Endothelial cell of umbilical vein (primary cell): ENCODE results near the gene ALDH4A1. TPM values are rescaled to one million over a fixed set of nuclear protein-coding genes. Genes with fewer than 3 reads are reported as not detected.

Experiments used
- BruUV-seq: library from RNA; stranded (reverse); fragments of 400-500 nt; replicated peaks from 2 replicates; lab custom pipeline; 2021; lab: Mats Ljungman, UMichigan
- CTCF ChIA-PET: fragments of 300-600, 350-600 bp; sonication (Branson Sonifier 250); formaldehyde crosslinking; loops from one replicate; lab custom pipeline; 2021; ENCODE audit warnings: antibody characterized with exemption, inconsistent platforms; lab: Charles Lee
- POLR2A ChIA-PET: fragments of 300-600, 350-600 bp; sonication (Branson Sonifier 250); formaldehyde crosslinking; loops from one replicate; lab custom pipeline; 2021; ENCODE audit warnings: antibody characterized with exemption, inconsistent platforms; lab: Charles Lee
- DNase-seq: peaks from one replicate; pipeline ENCODE4 v3.0.0-alpha.2; 2011; ENCODE audit warnings: low read depth, low spot score
- FAIRE-seq: peaks from 2 replicates; lab custom pipeline; 2011; peaks lifted over from hg19 to GRCh38; lab: Jason Lieb, UNC
- H2AFZ ChIP-seq: 2 replicates; pipeline ENCODE4 v1.6.0; 2012; ENCODE audit warnings: low read depth, low read length, control low read depth, inconsistent platforms
- H3K27ac ChIP-seq: 2 replicates; pipeline ENCODE4 v1.5.1; 2011; ENCODE audit warnings: low read depth, mild to moderate bottlenecking, control low read depth, low read length, moderate library complexity; ENCODE audit not compliant: insufficient read depth
- H3K27me3 ChIP-seq, 2 experiments: 2 replicates each; pipeline versions ENCODE4 v1.6.0 to v1.6.1; 2011; ENCODE audit warnings: low read length in 2 of 2, mixed read lengths in 1 of 2; ENCODE audit not compliant: control insufficient read depth in 2 of 2, insufficient read depth in 2 of 2
- H3K36me3 ChIP-seq, 2 experiments: 2 replicates in 1 of 2; 3 replicates in 1 of 2; pipeline ENCODE4 v1.5.1; 2011; ENCODE audit warnings: low read length in 2 of 2, mild to moderate bottlenecking in 1 of 2, moderate library complexity in 1 of 2; ENCODE audit not compliant: control insufficient read depth in 2 of 2, insufficient read depth in 2 of 2; ENCODE audit errors: extremely low read depth in 1 of 2
- H3K4me1 ChIP-seq: 3 replicates; pipeline ENCODE4 v1.5.1; 2011; ENCODE audit warnings: mild to moderate bottlenecking, low read length; ENCODE audit not compliant: control insufficient read depth, insufficient read depth; ENCODE audit errors: extremely low read depth
- H3K4me2 ChIP-seq: 2 replicates; pipeline ENCODE4 v1.6.1; 2011; ENCODE audit warnings: low read length, control low read depth, mixed read lengths; ENCODE audit not compliant: insufficient read depth
- H3K4me3 ChIP-seq, 3 experiments: fragments of 200-600 bp in 1 of 3; sonication (generic), shearing (Covaris generic) in 1 of 3; replicated peaks in 1 of 3; 2 replicates each; pipeline ENCODE4 v1.5.1; 2011 to 2016; ENCODE audit warnings: control low read depth in 3 of 3, low read length in 3 of 3, mild to moderate bottlenecking in 2 of 3, inconsistent platforms in 1 of 3, low read depth in 1 of 3, moderate library complexity in 1 of 3; ENCODE audit not compliant: insufficient read depth in 1 of 3
- H3K79me2 ChIP-seq: 2 replicates; pipeline ENCODE4 v1.6.0; 2012; ENCODE audit warnings: low read length, inconsistent platforms; ENCODE audit not compliant: control insufficient read depth, insufficient read depth
- H3K9ac ChIP-seq: replicated peaks from 2 replicates; pipeline ENCODE3; 2011; ENCODE audit warnings: low read length, control low read depth; ENCODE audit not compliant: insufficient read depth; ENCODE audit errors: extremely low read depth
- H3K9me1 ChIP-seq: replicated peaks from 3 replicates; pipeline ENCODE4 v1.6.0; 2011; ENCODE audit warnings: mild to moderate bottlenecking, low read length; ENCODE audit not compliant: control insufficient read depth, insufficient read depth; ENCODE audit errors: extremely low read depth
- H3K9me3 ChIP-seq: replicated peaks from 2 replicates; pipeline ENCODE4 v1.5.1; 2012; ENCODE audit warnings: low read length, inconsistent platforms; ENCODE audit not compliant: control insufficient read depth, insufficient read depth
- H4K20me1 ChIP-seq: replicated peaks from 2 replicates; pipeline ENCODE3; 2011; ENCODE audit warnings: mild to moderate bottlenecking, low read length; ENCODE audit not compliant: control insufficient read depth, insufficient read depth; ENCODE audit errors: extremely low read depth
- CTCF ChIP-seq, 2 donors: IDR thresholded peaks; 1 replicate in 1 of 2; 2 replicates in 1 of 2; pipeline ENCODE4 v1.5.1; 2011; ENCODE audit warnings: low read length in 2 of 2, mild to moderate bottlenecking in 2 of 2, moderate library complexity in 2 of 2, control low read depth in 1 of 2, inconsistent platforms in 1 of 2, low read depth in 1 of 2; ENCODE audit not compliant: insufficient read depth in 1 of 2; ENCODE audit errors: extremely low read depth in 1 of 2
- EZH2 ChIP-seq: IDR thresholded peaks from 2 replicates; pipeline ENCODE4 v1.6.1; 2012; ENCODE audit warnings: borderline replicate concordance, low read depth, mild to moderate bottlenecking, moderate library complexity, low read length, inconsistent platforms; ENCODE audit not compliant: severe bottlenecking
- FOS ChIP-seq: IDR thresholded peaks from 2 replicates; pipeline ENCODE4 v1.6.1; 2011; ENCODE audit warnings: mild to moderate bottlenecking, low read length, moderate library complexity, borderline replicate concordance; ENCODE audit not compliant: insufficient read depth
- GATA2 ChIP-seq: IDR thresholded peaks from 2 replicates; pipeline ENCODE4 v1.7.0; 2011; ENCODE audit warnings: low read depth, mild to moderate bottlenecking, moderate library complexity, mixed read lengths, low read length; ENCODE audit not compliant: insufficient read length, insufficient read depth
- JUN ChIP-seq: IDR thresholded peaks from 2 replicates; pipeline ENCODE4 v1.6.1; 2011; ENCODE audit warnings: borderline replicate concordance, low read depth; ENCODE audit not compliant: insufficient read length, insufficient read depth
- MAX ChIP-seq: IDR thresholded peaks from 2 replicates; pipeline ENCODE4 v1.6.1; 2011; ENCODE audit not compliant: insufficient read depth, insufficient read length
- MYC ChIP-seq: IDR thresholded peaks from one replicate; pipeline ENCODE4 v1.6.1; 2011; ENCODE audit warnings: mild to moderate bottlenecking, low read depth, low read length
- POLR2AphosphoS5 ChIP-seq: IDR thresholded peaks from 2 replicates; pipeline ENCODE4 v1.6.1; 2012; ENCODE audit warnings: low read depth, mild to moderate bottlenecking, control low read depth, low read length, moderate library complexity; ENCODE audit not compliant: insufficient read depth
- dilution Hi-C: fragments of 300-500 bp; cut with MboI; formaldehyde crosslinking; loops from one replicate; pipeline ENCODE4 v1.15.0; 2019; ENCODE audit warnings: low sequenced_read_pairs; ENCODE audit not compliant: extremely low pct_ligation_motif_present
- intact Hi-C: fragments of 100-400 bp; cut with micrococcal nuclease; formaldehyde crosslinking; loops from one replicate; pipeline ENCODE4 v1.10.0; 2022
- polyA plus RNA-seq, 4 experiments: library from polyadenylated mRNA; depleted of rRNA in 3 of 4; stranded (reverse) in 3 of 4; unstranded in 1 of 4; fragments of >200 nt; gene quantifications; 2 replicates each; pipeline versions ENCODE4 v1.2.1 to v1.2.3, GENCODE V29; 2011 to 2012; ENCODE audit warnings: missing spikeins in 1 of 4
- total RNA-seq: library from RNA; stranded (reverse); gene quantifications from 2 replicates; pipeline ENCODE4 v1.2.3, GENCODE V29; 2021

The ALDH4A1 gene
- total and polyA plus RNA-seq, 2 donors (not counting 3 experiments of a cell fraction or from before 2014, with no cell fraction given), result 17.4 to 18.5 TPM

GRCh38 chr1:18884727-18885126, 17.6 kb downstream of the ALDH4A1 start:
- FAIRE-seq (no peak), DNase-seq (no peak)
- intact Hi-C loops, result loop anchor here (1.0 kb wide), 6 partner anchors 23 to 229 kb away; no protein-coding TSS in a partner anchor
- ChIA-PET CTCF (interaction anchor here (0.6 to 5.2 kb wide), 35 partner anchors 9 to 631 kb away, joined by 3 to 114 read pairs (median 8); partner anchors contain the start of gene ALDH4A1), POLR2A (no interaction called here)
- H3K79me2 ChIP-seq, result no peaks in the 10 kb centered on the region
- H3K27ac ChIP-seq, result no peak overlapping the region
- peaks cover 0 to 4% of the 10 kb centered on the region in 2 experiments for H3K36me3 ChIP-seq
- H3K9ac ChIP-seq, result no peak overlapping the region
- H2AFZ ChIP-seq, result no peak overlapping the region
- no peaks in the 10 kb centered on the region for H3K4me1 ChIP-seq
- BruUV-seq, result no TSS peak
- dilution Hi-C loops, result no loop called here
- no peak overlapping the region for H3K4me3 ChIP-seq
- H3K9me3 ChIP-seq, result no peaks in the 10 kb centered on the region
- H3K27me3 ChIP-seq, result no peaks in the 10 kb centered on the region
- no peaks in the 10 kb centered on the region for H3K9me1 ChIP-seq
- no peaks in the 10 kb centered on the region for H4K20me1 ChIP-seq
- TF ChIP-seq CTCF (IDR thresholded peaks at IDR 0.05; ENCODE audit: extremely low read depth in 1 of 2, insufficient read depth in 1 of 2, low read depth in 1 of 2, low read length in 2 of 2), result no peak
- no peak for TF ChIP-seq EZH2
- TF ChIP-seq MYC, result no peak
- no peak for TF ChIP-seq POLR2AphosphoS5
- no peak for TF ChIP-seq FOS
- no peak for TF ChIP-seq GATA2
- no peak for TF ChIP-seq MAX
- TF ChIP-seq JUN, result no peak
- no peak overlapping the region for H3K4me2 ChIP-seq
